Epithelial cell of esophagus (primary cell): ENCODE data around the gene MBP.
A peak's percentile ranks its signal among the peaks of the same experiment; 100 is the strongest.

Experiments
- DNase-seq: peaks from one replicate; pipeline ENCODE4 v3.0.0; 2010; ENCODE audit warnings: low read depth
- H3K4me3 ChIP-seq: 2 replicates; pipeline ENCODE4 v1.5.1; 2011; ENCODE audit warnings: mild to moderate bottlenecking, low read length, control low read depth
- CTCF ChIP-seq: IDR thresholded peaks from 2 replicates; pipeline ENCODE4 v1.5.1; 2011; ENCODE audit warnings: low read depth, mild to moderate bottlenecking, low read length, control low read depth, inconsistent platforms; ENCODE audit not compliant: insufficient read depth; ENCODE audit errors: missing control alignments

The MBP gene

GRCh38 chr18:77093067-77093430, 39.5 kb downstream of the MBP start:
- no peak for TF ChIP-seq CTCF
- DNase-seq: no peak
- H3K4me3 ChIP-seq: no peak overlapping the region

GRCh38 chr18:77092104-77093066, 40.2 kb downstream of the MBP start:
- H3K4me3 ChIP-seq: no peak overlapping the region
- no peak for DNase-seq
- TF ChIP-seq CTCF: no peak

GRCh38 chr18:77091366-77091765, 41.2 kb downstream of the MBP start:
- DNase-seq: no peak
- TF ChIP-seq CTCF: no peak

GRCh38 chr18:77090546-77091174, 41.9 kb downstream of the MBP start:
- DNase-seq: no peak
- H3K4me3 ChIP-seq: no peak overlapping the region
- TF ChIP-seq CTCF: no peak

More at GRCh38 chr18:77091366-77091765, 41.2 kb downstream of the MBP start:
- H3K4me3 ChIP-seq: no peak overlapping the region

GRCh38 chr18:77089723-77090285, 42.8 kb downstream of the MBP start:
- no peak for TF ChIP-seq CTCF
- no peak for DNase-seq
- no peak overlapping the region for H3K4me3 ChIP-seq

GRCh38 chr18:77088963-77089722, 43.4 kb downstream of the MBP start:
- peak; percentile 71 for DNase-seq
- H3K4me3 ChIP-seq: no peak overlapping the region
- no peak for TF ChIP-seq CTCF
